GM23248 (cell line): ENCODE data around the gene AKTIP. TPM values are rescaled to one million over a fixed set of nuclear protein-coding genes. Genes with fewer than 3 reads are reported as not detected.

ENCODE experiments used
- DNase-seq: peaks from one replicate; pipeline ENCODE4 v3.0.0-alpha.2; 2015
- H2AFZ ChIP-seq: fragments of 200-600 bp; sonication (generic); 2 replicates; pipeline ENCODE4 v1.6.1; 2016; ENCODE audit warnings: antibody characterized with exemption
- H3F3A ChIP-seq: fragments of 200-600 bp; sonication (generic); 2 replicates; pipeline ENCODE4 v1.6.1; 2016; ENCODE audit warnings: mild to moderate bottlenecking, antibody characterized with exemption, mixed run types; ENCODE audit not compliant: insufficient read depth
- H3K27ac ChIP-seq: fragments of 200-600 bp; sonication (generic); 2 replicates; pipeline ENCODE4 v1.5.1; 2016; ENCODE audit warnings: mild to moderate bottlenecking
- H3K27me3 ChIP-seq: fragments of 200-600 bp; sonication (generic); replicated peaks from 2 replicates; pipeline ENCODE4 v1.6.1; 2016; ENCODE audit warnings: mild to moderate bottlenecking; ENCODE audit not compliant: insufficient read depth
- H3K36me3 ChIP-seq: fragments of 200-600 bp; sonication (generic); 2 replicates; pipeline ENCODE4 v1.6.1; 2016; ENCODE audit warnings: low read depth, mild to moderate bottlenecking
- H3K4me1 ChIP-seq: fragments of 200-600 bp; sonication (generic); 2 replicates; pipeline ENCODE4 v1.6.1; 2016; ENCODE audit warnings: mild to moderate bottlenecking; ENCODE audit not compliant: insufficient read depth
- H3K4me2 ChIP-seq: fragments of 200-600 bp; sonication (generic); one replicate; pipeline ENCODE4 v1.6.1; 2016; ENCODE audit warnings: mild to moderate bottlenecking; ENCODE audit not compliant: unreplicated experiment
- H3K4me3 ChIP-seq: fragments of 200-600 bp; sonication (generic); 2 replicates; pipeline ENCODE4 v1.5.1; 2016; ENCODE audit warnings: mild to moderate bottlenecking
- H3K79me2 ChIP-seq: fragments of 200-600 bp; sonication (generic); 2 replicates; pipeline ENCODE4 v1.6.1; 2016; ENCODE audit warnings: mild to moderate bottlenecking; ENCODE audit not compliant: insufficient read depth
- H3K9ac ChIP-seq: fragments of 200-600 bp; sonication (generic); 2 replicates; pipeline ENCODE4 v1.6.1; 2016; ENCODE audit warnings: mild to moderate bottlenecking
- H3K9me2 ChIP-seq: fragments of 200-600 bp; sonication (generic); 2 replicates; pipeline ENCODE4 v1.6.1; 2016; ENCODE audit warnings: mixed run types, mild to moderate bottlenecking, moderate library complexity; ENCODE audit not compliant: insufficient read depth
- H3K9me3 ChIP-seq: fragments of 200-600 bp; sonication (generic); one replicate; pipeline ENCODE4 v1.6.1; 2017; ENCODE audit warnings: low read depth
- H4K20me1 ChIP-seq: fragments of 200-600 bp; sonication (generic); 2 replicates; pipeline ENCODE4 v1.6.0; 2016; ENCODE audit not compliant: insufficient read depth
- EZH2 ChIP-seq: fragments of 200-600 bp; sonication (generic); IDR thresholded peaks from 2 replicates; pipeline ENCODE4 v1.6.1; 2018; ENCODE audit warnings: antibody characterized with exemption, mild to moderate bottlenecking; ENCODE audit not compliant: insufficient read depth, poor library complexity, severe bottlenecking
- EZH2phosphoT487 ChIP-seq: fragments of 200-600 bp; sonication (generic); IDR thresholded peaks from 2 replicates; pipeline ENCODE4 v1.6.1; 2018; ENCODE audit warnings: antibody characterized with exemption, moderate library complexity, mild to moderate bottlenecking, low read depth; ENCODE audit not compliant: insufficient read depth
- WGBS, 2 experiments: methylation state at CpG; one replicate each; pipeline ENCODE4 v1.1.6; 2015 to 2017; ENCODE audit warnings: low lambda C conversion rate in 2 of 2, low coverage in 1 of 2; ENCODE audit errors: missing lambda C conversion rate in 2 of 2; 5-methylcytosine and 5-hydroxymethylcytosine counted together
- in situ Hi-C: fragments of 300-500 bp; cut with MboI; formaldehyde crosslinking; loops from 2 replicates; pipeline ENCODE4 v1.15.0; 2020
- polyA plus RNA-seq: library from polyadenylated mRNA; unstranded; fragments of >200 nt; fragmentation: Nextera tagmentation; extraction: Ambion mirVana; gene quantifications from 2 replicates; pipeline ENCODE4 v1.2.1, GENCODE V29; 2016
- small RNA-seq: library from RNA; depleted of rRNA; stranded (forward); fragments of <200 nt; gene quantifications from one replicate; pipeline ENCODE3, GENCODE V24; 2014; ENCODE audit warnings: low read depth, low replicate concordance
- total RNA-seq: library from RNA; depleted of rRNA; stranded (reverse); fragments of >200 nt; shearing (Covaris generic); gene quantifications from 2 replicates; pipeline ENCODE4 v1.2.3, GENCODE V29; 2014; rRNA removed

Gene AKTIP
- total and polyA plus RNA-seq, 2 experiments from 2014 or later: 16.4 to 23.7 TPM

- Histone ChIP-seq H3K36me3 (peaks cover 23% of the 10 kb centered on the region), H3K27me3 (no peaks in the 10 kb centered on the region), H3K9me2 (no peaks in the 10 kb centered on the region), H4K20me1 (no peaks in the 10 kb centered on the region), H3K9me3 (no peaks in the 10 kb centered on the region), H3K4me3 (no peak overlapping the region), H3K79me2 (no peaks in the 10 kb centered on the region), H3K27ac (no peak overlapping the region), H3F3A (no peaks in the 10 kb centered on the region), H2AFZ (no peak overlapping the region), H3K4me2 (no peak overlapping the region), H3K9ac (no peak overlapping the region), H3K4me1 (no peaks in the 10 kb centered on the region)
- TF ChIP-seq EZH2 (no peak), EZH2phosphoT487 (no peak)
- 98 to 99% methylated on average over 5 of the region's 5 CpGs for WGBS, 2 experiments
- in situ Hi-C loops: no loop called here
- no peak for DNase-seq
Measured at GRCh38 chr16:53453928-53454327, 49.1 kb downstream of the AKTIP start.

- Histone ChIP-seq H3K36me3 (peaks cover 21% of the 10 kb centered on the region), H3K9me2 (no peaks in the 10 kb centered on the region), H3K27me3 (no peaks in the 10 kb centered on the region), H3K4me1 (no peaks in the 10 kb centered on the region), H2AFZ (no peak overlapping the region), H3K9me3 (no peaks in the 10 kb centered on the region), H4K20me1 (no peaks in the 10 kb centered on the region), H3K4me2 (no peak overlapping the region), H3K79me2 (no peaks in the 10 kb centered on the region), H3K9ac (no peak overlapping the region), H3K27ac (no peak overlapping the region), H3F3A (no peaks in the 10 kb centered on the region), H3K4me3 (no peak overlapping the region)
- in situ Hi-C loops: no loop called here
- no peak for TF ChIP-seq EZH2phosphoT487
- TF ChIP-seq EZH2: no peak
- WGBS, 2 experiments: 96 to 98% methylated on average over 4 of the region's 4 CpGs
- DNase-seq: no peak
Measured at GRCh38 chr16:53449816-53450517, 53.0 kb downstream of the AKTIP start.

- no peaks in the 10 kb centered on the region for H3K9me2 ChIP-seq
- no peak overlapping the region for H3K4me3 ChIP-seq
- H3K9me3 ChIP-seq: no peaks in the 10 kb centered on the region
- H3K79me2 ChIP-seq: peaks cover 10% of the 10 kb centered on the region; the same call in 1 of the 2 replicates
- H2AFZ ChIP-seq: no peak overlapping the region
- H3K36me3 ChIP-seq: peaks cover 21% of the 10 kb centered on the region
- no peaks in the 10 kb centered on the region for H3K27me3 ChIP-seq
- no peaks in the 10 kb centered on the region for H3K4me1 ChIP-seq
- in situ Hi-C loops: no loop called here
- no peaks in the 10 kb centered on the region for H3F3A ChIP-seq
- no peak overlapping the region for H3K4me2 ChIP-seq
- WGBS, 2 experiments: 96 to 97% methylated on average over 3 of the region's 3 CpGs
- H4K20me1 ChIP-seq: no peaks in the 10 kb centered on the region
- TF ChIP-seq EZH2phosphoT487 (no peak), EZH2 (no peak)
- no peak for DNase-seq
- H3K27ac ChIP-seq: no peak overlapping the region
- H3K9ac ChIP-seq: no peak overlapping the region
Measured at GRCh38 chr16:53446090-53446489, 56.9 kb downstream of the AKTIP start.

GRCh38 chr16:53445534-53445933, 57.5 kb downstream of the AKTIP start:
- no peaks in the 10 kb centered on the region for H3K9me2 ChIP-seq
- in situ Hi-C loops: no loop called here

More at GRCh38 chr16:53445534-53445933, 57.5 kb downstream of the AKTIP start:
- H3K9ac ChIP-seq: no peak overlapping the region
- peaks cover 21% of the 10 kb centered on the region for H3K36me3 ChIP-seq
- no peak for DNase-seq
- no peak overlapping the region for H3K4me3 ChIP-seq
- H3K9me3 ChIP-seq: no peaks in the 10 kb centered on the region
- H4K20me1 ChIP-seq: no peaks in the 10 kb centered on the region
- H3F3A ChIP-seq: no peaks in the 10 kb centered on the region
- no peaks in the 10 kb centered on the region for H3K4me1 ChIP-seq
- H3K27ac ChIP-seq: no peak overlapping the region
- no peak overlapping the region for H2AFZ ChIP-seq
- 98 to 99% methylated on average over 5 of the region's 5 CpGs for WGBS, 2 experiments
- no peaks in the 10 kb centered on the region for H3K27me3 ChIP-seq
- no peak overlapping the region for H3K4me2 ChIP-seq
- H3K79me2 ChIP-seq: peaks cover 14% of the 10 kb centered on the region; the same call in 1 of the 2 replicates
- TF ChIP-seq EZH2phosphoT487 (no peak), EZH2 (no peak)

Small RNAs within 50 kb of the gene (small RNA-seq; reads per million reads assigned to genes)
- gene RNU6-1153P: not detected

Other genes with a start within 250 kb of the AKTIP start
- gene RBL2, start 68.7 kb downstream of the AKTIP start, total RNA-seq: 42.0 and 44.5 TPM in 2 replicates
- 30.9 and 32.2 TPM in 2 replicates for gene RBL2, start 68.7 kb downstream of the AKTIP start, polyA plus RNA-seq
- 16.3 and 19.0 TPM in 2 replicates for gene RPGRIP1L, start 200.7 kb upstream of the AKTIP start, total RNA-seq
- 16.8 and 17.6 TPM in 2 replicates for gene RPGRIP1L, start 200.7 kb upstream of the AKTIP start, polyA plus RNA-seq
- 99.2 and 118 TPM in 2 replicates for gene FTO, start 200.9 kb upstream of the AKTIP start, total RNA-seq
- gene FTO, start 200.9 kb upstream of the AKTIP start, polyA plus RNA-seq: 84.2 and 85.3 TPM in 2 replicates